ENCODE measurements around the gene SCYL1.

SCYL1 gene

DNA sequence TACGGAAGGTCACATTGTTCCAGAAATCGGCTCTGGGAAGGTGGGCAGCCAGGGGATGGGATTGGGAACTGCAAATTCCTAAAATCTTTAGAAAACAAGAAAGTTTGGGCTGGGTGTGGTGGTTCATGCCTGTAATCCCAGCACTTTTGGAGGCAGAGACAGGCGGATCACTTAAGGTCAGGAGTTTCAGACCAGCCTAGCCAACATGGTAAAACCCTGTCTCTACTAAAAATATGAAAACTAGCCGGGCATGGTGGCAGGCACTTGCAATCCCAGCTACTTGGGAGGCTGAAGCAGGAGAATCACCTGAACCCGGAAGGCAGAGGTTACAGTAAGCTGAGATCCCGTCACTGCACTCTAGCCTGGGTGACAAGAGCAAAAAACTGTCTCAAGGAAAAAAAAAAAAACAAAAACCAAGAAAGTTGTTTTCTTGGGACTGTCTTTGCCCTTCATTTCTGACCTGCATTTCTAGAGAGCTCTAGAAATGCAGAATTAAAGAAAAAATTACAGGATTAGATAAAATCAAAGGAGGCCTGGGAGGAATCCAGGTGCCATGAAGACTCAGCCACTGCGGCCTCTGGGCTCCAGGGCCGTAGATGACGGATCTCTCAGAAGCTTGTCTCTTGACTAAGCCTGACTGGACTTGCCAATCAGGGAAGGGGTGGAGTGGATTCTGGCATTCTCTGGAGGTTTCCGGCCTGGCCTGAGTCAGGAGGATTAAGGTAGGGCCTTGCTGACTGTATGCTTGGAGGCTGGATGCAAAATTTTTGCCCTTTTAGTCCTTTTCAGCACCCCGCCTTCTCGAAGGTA lies 31.3 kb upstream of the SCYL1 start:
- no peak for DNase-seq

DNA sequence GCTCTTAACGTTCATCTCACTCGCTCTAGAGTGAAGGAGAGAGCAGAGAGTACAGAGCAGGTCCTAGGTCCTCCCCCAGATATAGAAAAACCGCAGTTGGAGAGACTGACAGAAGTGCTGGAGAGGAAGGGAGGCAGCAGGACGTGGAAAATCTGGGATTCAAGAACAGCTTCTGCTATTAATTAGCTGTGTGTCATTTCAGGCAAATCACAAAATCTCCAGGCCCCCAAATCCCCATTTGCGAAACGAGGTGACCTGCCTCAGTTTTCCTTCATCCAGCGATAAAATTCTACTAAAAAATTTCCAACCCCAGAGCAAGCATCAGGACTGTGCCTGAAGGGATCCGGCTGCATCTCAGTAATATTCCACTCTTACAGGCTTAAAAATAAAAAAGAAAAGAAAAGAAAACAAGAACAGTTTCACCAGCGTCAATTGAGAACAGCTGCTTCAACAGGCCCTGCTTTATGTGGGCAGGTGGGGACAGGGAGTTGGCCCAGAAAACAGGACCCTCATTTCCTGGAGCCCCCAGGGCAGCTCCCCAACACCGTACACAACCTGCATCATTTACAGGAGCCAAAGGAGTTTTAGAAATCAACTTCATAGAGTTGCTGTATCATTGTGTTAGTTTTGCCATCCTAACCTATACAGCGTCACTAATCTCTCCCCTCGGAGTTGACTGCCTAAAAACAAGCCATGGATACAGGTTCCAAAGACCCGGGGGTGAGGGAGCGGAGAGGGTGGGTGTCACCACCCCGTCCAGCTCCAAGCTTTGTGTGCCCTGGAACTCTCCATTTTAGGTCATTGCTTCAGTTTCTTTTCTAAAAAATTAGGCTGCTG lies 28.4 kb upstream of the SCYL1 start:
- DNase-seq = no peak

DNA sequence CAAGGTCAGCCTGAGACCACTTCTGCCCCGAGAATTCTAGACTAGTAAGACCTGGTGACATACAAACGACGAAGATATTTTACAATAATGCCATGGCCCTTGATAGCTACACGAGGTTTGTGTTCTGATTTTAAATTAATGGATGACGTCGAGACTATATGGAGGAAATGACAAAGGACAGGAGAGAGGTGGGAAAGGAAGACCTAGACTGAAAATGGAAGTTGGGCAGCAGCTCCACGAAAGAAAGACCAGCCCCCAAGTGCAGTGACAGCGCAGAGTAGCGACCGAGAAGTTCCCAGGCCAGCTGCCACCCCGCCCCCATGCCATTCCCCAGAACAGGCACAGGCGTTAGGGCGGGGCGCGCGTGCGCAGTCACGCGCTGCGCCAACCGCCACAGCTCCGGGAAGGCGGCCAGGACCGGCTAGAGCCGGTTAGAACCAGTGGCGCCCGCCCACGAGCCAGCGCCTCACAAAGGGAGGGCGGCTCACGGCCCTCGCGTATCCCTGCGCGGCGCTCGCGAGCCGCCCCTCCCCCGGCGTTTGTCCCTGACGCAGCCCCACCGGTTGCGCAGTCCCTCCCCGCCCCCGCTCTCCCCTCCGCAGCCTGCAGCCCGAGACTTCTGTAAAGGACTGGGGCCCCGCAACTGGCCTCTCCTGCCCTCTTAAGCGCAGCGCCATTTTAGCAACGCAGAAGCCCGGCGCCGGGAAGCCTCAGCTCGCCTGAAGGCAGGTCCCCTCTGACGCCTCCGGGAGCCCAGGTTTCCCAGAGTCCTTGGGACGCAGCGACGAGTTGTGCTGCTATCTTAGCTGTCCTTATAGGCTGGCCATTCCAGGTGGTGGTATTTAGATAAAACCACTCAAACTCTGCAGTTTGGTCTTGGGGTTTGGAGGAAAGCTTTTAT lies 27.5 kb upstream of the SCYL1 start:
- peak; percentile 95 for DNase-seq

DNA sequence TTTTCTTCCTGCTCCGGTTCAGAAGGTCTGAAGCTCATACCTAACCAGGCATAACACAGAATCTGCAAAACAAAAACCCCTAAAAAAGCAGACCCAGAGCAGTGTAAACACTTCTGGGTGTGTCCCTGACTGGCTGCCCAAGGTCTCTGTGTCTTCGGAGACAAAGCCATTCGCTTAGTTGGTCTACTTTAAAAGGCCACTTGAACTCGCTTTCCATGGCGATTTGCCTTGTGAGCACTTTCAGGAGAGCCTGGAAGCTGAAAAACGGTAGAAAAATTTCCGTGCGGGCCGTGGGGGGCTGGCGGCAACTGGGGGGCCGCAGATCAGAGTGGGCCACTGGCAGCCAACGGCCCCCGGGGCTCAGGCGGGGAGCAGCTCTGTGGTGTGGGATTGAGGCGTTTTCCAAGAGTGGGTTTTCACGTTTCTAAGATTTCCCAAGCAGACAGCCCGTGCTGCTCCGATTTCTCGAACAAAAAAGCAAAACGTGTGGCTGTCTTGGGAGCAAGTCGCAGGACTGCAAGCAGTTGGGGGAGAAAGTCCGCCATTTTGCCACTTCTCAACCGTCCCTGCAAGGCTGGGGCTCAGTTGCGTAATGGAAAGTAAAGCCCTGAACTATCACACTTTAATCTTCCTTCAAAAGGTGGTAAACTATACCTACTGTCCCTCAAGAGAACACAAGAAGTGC lies 26.7 kb upstream of the SCYL1 start:
- DNase-seq = peak; percentile 37

DNA sequence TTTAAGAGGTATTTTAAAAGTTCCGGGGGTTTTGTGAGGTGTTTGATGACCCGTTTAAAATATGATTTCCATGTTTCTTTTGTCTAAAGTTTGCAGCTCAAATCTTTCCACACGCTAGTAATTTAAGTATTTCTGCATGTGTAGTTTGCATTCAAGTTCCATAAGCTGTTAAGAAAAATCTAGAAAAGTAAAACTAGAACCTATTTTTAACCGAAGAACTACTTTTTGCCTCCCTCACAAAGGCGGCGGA lies 26.2 kb upstream of the SCYL1 start:
- no peak for DNase-seq

DNA sequence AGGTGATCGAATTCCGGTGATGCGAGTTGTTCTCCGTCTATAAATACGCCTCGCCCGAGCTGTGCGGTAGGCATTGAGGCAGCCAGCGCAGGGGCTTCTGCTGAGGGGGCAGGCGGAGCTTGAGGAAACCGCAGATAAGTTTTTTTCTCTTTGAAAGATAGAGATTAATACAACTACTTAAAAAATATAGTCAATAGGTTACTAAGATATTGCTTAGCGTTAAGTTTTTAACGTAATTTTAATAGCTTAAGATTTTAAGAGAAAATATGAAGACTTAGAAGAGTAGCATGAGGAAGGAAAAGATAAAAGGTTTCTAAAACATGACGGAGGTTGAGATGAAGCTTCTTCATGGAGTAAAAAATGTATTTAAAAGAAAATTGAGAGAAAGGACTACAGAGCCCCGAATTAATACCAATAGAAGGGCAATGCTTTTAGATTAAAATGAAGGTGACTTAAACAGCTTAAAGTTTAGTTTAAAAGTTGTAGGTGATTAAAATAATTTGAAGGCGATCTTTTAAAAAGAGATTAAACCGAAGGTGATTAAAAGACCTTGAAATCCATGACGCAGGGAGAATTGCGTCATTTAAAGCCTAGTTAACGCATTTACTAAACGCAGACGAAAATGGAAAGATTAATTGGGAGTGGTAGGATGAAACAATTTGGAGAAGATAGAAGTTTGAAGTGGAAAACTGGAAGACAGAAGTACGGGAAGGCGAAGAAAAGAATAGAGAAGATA lies 25.7 kb upstream of the SCYL1 start, which contains the start of gene MALAT1:
Gene MALAT1, plus strand, starts transcription at position 69 of the 736 bp plus-strand sequence.
- peak; percentile 91 for DNase-seq

DNA sequence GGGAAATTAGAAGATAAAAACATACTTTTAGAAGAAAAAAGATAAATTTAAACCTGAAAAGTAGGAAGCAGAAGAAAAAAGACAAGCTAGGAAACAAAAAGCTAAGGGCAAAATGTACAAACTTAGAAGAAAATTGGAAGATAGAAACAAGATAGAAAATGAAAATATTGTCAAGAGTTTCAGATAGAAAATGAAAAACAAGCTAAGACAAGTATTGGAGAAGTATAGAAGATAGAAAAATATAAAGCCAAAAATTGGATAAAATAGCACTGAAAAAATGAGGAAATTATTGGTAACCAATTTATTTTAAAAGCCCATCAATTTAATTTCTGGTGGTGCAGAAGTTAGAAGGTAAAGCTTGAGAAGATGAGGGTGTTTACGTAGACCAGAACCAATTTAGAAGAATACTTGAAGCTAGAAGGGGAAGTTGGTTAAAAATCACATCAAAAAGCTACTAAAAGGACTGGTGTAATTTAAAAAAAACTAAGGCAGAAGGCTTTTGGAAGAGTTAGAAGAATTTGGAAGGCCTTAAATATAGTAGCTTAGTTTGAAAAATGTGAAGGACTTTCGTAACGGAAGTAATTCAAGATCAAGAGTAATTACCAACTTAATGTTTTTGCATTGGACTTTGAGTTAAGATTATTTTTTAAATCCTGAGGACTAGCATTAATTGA lies 25.0 kb upstream of the SCYL1 start:
- DNase-seq = no peak

DNA sequence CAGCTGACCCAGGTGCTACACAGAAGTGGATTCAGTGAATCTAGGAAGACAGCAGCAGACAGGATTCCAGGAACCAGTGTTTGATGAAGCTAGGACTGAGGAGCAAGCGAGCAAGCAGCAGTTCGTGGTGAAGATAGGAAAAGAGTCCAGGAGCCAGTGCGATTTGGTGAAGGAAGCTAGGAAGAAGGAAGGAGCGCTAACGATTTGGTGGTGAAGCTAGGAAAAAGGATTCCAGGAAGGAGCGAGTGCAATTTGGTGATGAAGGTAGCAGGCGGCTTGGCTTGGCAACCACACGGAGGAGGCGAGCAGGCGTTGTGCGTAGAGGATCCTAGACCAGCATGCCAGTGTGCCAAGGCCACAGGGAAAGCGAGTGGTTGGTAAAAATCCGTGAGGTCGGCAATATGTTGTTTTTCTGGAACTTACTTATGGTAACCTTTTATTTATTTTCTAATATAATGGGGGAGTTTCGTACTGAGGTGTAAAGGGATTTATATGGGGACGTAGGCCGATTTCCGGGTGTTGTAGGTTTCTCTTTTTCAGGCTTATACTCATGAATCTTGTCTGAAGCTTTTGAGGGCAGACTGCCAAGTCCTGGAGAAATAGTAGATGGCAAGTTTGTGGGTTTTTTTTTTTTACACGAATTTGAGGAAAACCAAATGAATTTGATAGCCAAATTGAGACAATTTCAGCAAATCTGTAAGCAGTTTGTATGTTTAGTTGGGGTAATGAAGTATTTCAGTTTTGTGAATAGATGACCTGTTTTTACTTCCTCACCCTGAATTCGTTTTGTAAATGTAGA lies 24.3 kb upstream of the SCYL1 start:
- DNase-seq = no peak

DNA sequence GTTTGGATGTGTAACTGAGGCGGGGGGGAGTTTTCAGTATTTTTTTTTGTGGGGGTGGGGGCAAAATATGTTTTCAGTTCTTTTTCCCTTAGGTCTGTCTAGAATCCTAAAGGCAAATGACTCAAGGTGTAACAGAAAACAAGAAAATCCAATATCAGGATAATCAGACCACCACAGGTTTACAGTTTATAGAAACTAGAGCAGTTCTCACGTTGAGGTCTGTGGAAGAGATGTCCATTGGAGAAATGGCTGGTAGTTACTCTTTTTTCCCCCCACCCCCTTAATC lies 23.8 kb upstream of the SCYL1 start:
- no peak for DNase-seq

DNA sequence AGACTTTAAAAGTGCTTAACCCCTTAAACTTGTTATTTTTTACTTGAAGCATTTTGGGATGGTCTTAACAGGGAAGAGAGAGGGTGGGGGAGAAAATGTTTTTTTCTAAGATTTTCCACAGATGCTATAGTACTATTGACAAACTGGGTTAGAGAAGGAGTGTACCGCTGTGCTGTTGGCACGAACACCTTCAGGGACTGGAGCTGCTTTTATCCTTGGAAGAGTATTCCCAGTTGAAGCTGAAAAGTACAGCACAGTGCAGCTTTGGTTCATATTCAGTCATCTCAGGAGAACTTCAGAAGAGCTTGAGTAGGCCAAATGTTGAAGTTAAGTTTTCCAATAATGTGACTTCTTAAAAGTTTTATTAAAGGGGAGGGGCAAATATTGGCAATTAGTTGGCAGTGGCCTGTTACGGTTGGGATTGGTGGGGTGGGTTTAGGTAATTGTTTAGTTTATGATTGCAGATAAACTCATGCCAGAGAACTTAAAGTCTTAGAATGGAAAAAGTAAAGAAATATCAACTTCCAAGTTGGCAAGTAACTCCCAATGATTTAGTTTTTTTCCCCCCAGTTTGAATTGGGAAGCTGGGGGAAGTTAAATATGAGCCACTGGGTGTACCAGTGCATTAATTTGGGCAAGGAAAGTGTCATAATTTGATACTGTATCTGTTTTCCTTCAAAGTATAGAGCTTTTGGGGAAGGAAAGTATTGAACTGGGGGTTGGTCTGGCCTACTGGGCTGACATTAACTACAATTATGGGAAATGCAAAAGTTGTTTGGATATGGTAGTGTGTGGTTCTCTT lies 23.2 kb upstream of the SCYL1 start:
- no peak for DNase-seq

DNA sequence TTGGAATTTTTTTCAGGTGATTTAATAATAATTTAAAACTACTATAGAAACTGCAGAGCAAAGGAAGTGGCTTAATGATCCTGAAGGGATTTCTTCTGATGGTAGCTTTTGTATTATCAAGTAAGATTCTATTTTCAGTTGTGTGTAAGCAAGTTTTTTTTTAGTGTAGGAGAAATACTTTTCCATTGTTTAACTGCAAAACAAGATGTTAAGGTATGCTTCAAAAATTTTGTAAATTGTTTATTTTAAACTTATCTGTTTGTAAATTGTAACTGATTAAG lies 22.7 kb upstream of the SCYL1 start:
- DNase-seq = no peak

DNA sequence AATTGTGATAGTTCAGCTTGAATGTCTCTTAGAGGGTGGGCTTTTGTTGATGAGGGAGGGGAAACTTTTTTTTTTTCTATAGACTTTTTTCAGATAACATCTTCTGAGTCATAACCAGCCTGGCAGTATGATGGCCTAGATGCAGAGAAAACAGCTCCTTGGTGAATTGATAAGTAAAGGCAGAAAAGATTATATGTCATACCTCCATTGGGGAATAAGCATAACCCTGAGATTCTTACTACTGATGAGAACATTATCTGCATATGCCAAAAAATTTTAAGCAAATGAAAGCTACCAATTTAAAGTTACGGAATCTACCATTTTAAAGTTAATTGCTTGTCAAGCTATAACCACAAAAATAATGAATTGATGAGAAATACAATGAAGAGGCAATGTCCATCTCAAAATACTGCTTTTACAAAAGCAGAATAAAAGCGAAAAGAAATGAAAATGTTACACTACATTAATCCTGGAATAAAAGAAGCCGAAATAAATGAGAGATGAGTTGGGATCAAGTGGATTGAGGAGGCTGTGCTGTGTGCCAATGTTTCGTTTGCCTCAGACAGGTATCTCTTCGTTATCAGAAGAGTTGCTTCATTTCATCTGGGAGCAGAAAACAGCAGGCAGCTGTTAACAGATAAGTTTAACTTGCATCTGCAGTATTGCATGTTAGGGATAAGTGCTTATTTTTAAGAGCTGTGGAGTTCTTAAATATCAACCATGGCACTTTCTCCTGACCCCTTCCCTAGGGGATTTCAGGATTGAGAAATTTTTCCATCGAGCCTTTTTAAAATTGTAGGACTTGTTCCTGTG lies 22.1 kb upstream of the SCYL1 start:
- no peak for DNase-seq

DNA sequence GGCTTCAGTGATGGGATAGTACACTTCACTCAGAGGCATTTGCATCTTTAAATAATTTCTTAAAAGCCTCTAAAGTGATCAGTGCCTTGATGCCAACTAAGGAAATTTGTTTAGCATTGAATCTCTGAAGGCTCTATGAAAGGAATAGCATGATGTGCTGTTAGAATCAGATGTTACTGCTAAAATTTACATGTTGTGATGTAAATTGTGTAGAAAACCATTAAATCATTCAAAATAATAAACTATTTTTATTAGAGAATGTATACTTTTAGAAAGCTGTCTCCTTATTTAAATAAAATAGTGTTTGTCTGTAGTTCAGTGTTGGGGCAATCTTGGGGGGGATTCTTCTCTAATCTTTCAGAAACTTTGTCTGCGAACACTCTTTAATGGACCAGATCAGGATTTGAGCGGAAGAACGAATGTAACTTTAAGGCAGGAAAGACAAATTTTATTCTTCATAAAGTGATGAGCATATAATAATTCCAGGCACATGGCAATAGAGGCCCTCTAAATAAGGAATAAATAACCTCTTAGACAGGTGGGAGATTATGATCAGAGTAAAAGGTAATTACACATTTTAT lies 21.4 kb upstream of the SCYL1 start:
- DNase-seq = no peak

DNA sequence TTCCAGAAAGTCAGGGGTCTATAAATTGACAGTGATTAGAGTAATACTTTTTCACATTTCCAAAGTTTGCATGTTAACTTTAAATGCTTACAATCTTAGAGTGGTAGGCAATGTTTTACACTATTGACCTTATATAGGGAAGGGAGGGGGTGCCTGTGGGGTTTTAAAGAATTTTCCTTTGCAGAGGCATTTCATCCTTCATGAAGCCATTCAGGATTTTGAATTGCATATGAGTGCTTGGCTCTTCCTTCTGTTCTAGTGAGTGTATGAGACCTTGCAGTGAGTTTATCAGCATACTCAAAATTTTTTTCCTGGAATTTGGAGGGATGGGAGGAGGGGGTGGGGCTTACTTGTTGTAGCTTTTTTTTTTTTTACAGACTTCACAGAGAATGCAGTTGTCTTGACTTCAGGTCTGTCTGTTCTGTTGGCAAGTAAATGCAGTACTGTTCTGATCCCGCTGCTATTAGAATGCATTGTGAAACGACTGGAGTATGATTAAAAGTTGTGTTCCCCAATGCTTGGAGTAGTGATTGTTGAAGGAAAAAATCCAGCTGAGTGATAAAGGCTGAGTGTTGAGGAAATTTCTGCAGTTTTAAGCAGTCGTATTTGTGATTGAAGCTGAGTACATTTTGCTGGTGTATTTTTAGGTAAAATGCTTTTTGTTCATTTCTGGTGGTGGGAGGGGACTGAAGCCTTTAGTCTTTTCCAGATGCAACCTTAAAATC lies 20.8 kb upstream of the SCYL1 start:
- DNase-seq = no peak

DNA sequence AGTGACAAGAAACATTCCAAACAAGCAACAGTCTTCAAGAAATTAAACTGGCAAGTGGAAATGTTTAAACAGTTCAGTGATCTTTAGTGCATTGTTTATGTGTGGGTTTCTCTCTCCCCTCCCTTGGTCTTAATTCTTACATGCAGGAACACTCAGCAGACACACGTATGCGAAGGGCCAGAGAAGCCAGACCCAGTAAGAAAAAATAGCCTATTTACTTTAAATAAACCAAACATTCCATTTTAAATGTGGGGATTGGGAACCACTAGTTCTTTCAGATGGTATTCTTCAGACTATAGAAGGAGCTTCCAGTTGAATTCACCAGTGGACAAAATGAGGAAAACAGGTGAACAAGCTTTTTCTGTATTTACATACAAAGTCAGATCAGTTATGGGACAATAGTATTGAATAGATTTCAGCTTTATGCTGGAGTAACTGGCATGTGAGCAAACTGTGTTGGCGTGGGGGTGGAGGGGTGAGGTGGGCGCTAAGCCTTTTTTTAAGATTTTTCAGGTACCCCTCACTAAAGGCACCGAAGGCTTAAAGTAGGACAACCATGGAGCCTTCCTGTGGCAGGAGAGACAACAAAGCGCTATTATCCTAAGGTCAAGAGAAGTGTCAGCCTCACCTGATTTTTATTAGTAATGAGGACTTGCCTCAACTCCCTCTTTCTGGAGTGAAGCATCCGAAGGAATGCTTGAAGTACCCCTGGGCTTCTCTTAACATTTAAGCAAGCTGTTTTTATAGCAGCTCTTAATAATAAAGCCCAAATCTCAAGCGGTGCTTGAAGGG lies 20.0 kb upstream of the SCYL1 start:
- DNase-seq = no peak

DNA sequence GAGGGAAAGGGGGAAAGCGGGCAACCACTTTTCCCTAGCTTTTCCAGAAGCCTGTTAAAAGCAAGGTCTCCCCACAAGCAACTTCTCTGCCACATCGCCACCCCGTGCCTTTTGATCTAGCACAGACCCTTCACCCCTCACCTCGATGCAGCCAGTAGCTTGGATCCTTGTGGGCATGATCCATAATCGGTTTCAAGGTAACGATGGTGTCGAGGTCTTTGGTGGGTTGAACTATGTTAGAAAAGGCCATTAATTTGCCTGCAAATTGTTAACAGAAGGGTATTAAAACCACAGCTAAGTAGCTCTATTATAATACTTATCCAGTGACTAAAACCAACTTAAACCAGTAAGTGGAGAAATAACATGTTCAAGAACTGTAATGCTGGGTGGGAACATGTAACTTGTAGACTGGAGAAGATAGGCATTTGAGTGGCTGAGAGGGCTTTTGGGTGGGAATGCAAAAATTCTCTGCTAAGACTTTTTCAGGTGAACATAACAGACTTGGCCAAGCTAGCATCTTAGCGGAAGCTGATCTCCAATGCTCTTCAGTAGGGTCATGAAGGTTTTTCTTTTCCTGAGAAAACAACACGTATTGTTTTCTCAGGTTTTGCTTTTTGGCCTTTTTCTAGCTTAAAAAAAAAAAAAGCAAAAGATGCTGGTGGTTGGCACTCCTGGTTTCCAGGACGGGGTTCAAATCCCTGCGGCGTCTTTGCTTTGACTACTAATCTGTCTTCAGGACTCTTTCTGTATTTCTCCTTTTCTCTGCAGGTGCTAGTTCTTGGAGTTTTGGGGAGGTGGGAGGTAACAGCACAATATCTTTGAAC lies 19.2 kb upstream of the SCYL1 start:
- DNase-seq = no peak
